ENCODE results near the gene UBQLN2.

Gene UBQLN2

GRCh38 chrX:56554870-56555269, 8.6 kb upstream of the UBQLN2 start:
- Histone ChIP-seq H3K36me3 (ENCODE audit: control insufficient read depth, insufficient read depth, low read length) (no peaks in the 10 kb centered on the region), H2AFZ (no peak overlapping the region), H3K4me1 (no peaks in the 10 kb centered on the region), H3K9ac (no peak overlapping the region), H3K4me3 (ENCODE audit: low read depth, low read length) (no peak overlapping the region), H3K4me2 (ENCODE audit: low read length) (no peak overlapping the region), H3K9me3 (ENCODE audit: control insufficient read depth, low read length) (no peaks in the 10 kb centered on the region), H3K27me3 (ENCODE audit: control insufficient read depth, insufficient read depth, low read length) (no peaks in the 10 kb centered on the region), H3K27ac (no peak overlapping the region), H3K79me2 (no peaks in the 10 kb centered on the region)
- no peak for TF ChIP-seq CTCF (IDR thresholded peaks at IDR 0.05)

GRCh38 chrX:56557376-56557929, 6.0 kb upstream of the UBQLN2 start:
- no peak for TF ChIP-seq CTCF (IDR thresholded peaks at IDR 0.05)

GRCh38 chrX:56564164-56564885, 898 bp downstream of the UBQLN2 start:
- Histone ChIP-seq H3K9me3 (ENCODE audit: control insufficient read depth, low read length) (no peaks in the 10 kb centered on the region), H3K27ac (peak overlapping the region; percentile 98), H3K4me3 (ENCODE audit: low read depth, low read length) (peak overlapping the region; percentile 76), H3K79me2 (peaks cover 9% of the 10 kb centered on the region), H3K4me1 (peaks cover 2% of the 10 kb centered on the region), H3K36me3 (ENCODE audit: control insufficient read depth, insufficient read depth, low read length) (no peaks in the 10 kb centered on the region), H2AFZ (peak overlapping the region; percentile 80), H3K27me3 (ENCODE audit: control insufficient read depth, insufficient read depth, low read length) (no peaks in the 10 kb centered on the region), H3K9ac (peak overlapping the region; percentile 94), H3K4me2 (ENCODE audit: low read length) (peak overlapping the region; percentile 82)
- TF ChIP-seq CTCF (IDR thresholded peaks at IDR 0.05): no peak

More at GRCh38 chrX:56557376-56557929, 6.0 kb upstream of the UBQLN2 start:
- no peaks in the 10 kb centered on the region for H3K4me1 ChIP-seq
- H3K79me2 ChIP-seq: no peaks in the 10 kb centered on the region
- H3K36me3 ChIP-seq (ENCODE audit: control insufficient read depth, insufficient read depth, low read length): no peaks in the 10 kb centered on the region
- H3K27me3 ChIP-seq (ENCODE audit: control insufficient read depth, insufficient read depth, low read length): no peaks in the 10 kb centered on the region
- no peak overlapping the region for H2AFZ ChIP-seq
- no peak overlapping the region for H3K4me3 ChIP-seq (ENCODE audit: low read depth, low read length)
- no peak overlapping the region for H3K9ac ChIP-seq
- H3K27ac ChIP-seq: no peak overlapping the region
- H3K4me2 ChIP-seq (ENCODE audit: low read length): no peak overlapping the region
- no peaks in the 10 kb centered on the region for H3K9me3 ChIP-seq (ENCODE audit: control insufficient read depth, low read length)

GRCh38 chrX:56564921-56565840, 1.8 kb downstream of the UBQLN2 start:
- H3K27me3 ChIP-seq (ENCODE audit: control insufficient read depth, insufficient read depth, low read length): no peaks in the 10 kb centered on the region
- H3K4me2 ChIP-seq (ENCODE audit: low read length): peak overlapping the region; percentile 82
- peaks cover 9% of the 10 kb centered on the region for H3K79me2 ChIP-seq
- H3K36me3 ChIP-seq (ENCODE audit: control insufficient read depth, insufficient read depth, low read length): no peaks in the 10 kb centered on the region
- H3K27ac ChIP-seq: no peak overlapping the region
- H3K4me1 ChIP-seq: peaks cover 2% of the 10 kb centered on the region
- H3K4me3 ChIP-seq (ENCODE audit: low read depth, low read length): peak overlapping the region; percentile 76
- H3K9me3 ChIP-seq (ENCODE audit: control insufficient read depth, low read length): no peaks in the 10 kb centered on the region
- H2AFZ ChIP-seq: no peak overlapping the region
- H3K9ac ChIP-seq: no peak overlapping the region
- TF ChIP-seq CTCF (IDR thresholded peaks at IDR 0.05): no peak
